Measurements from ENCODE around the gene GOLGA2. TPM values are rescaled to one million over a fixed set of nuclear protein-coding genes. Genes with fewer than 3 reads are reported as not detected.

Gene GOLGA2
- total RNA-seq, 2 experiments from 2014 or later = 28.2 to 58.2 TPM

GRCh38 chr9:128317629-128318028, 41.8 kb upstream of the GOLGA2 start:
- POLR2A ChIA-PET = interaction anchor here (0.6 kb wide), 1 partner anchor 21 kb away, joined by 3 read pairs; no protein-coding TSS in a partner anchor
- no peak for TF ChIP-seq CTCF (conservative IDR thresholded peaks at IDR 0.05; ENCODE audit: low read length)
- no peak for TF ChIP-seq EZH2phosphoT487 (IDR thresholded peaks at IDR 0.05; ENCODE audit: borderline replicate concordance, low read depth, low read length)
- H3K9me3 ChIP-seq (ENCODE audit: low read length) = no peaks in the 10 kb centered on the region

GRCh38 chr9:128316421-128316820, 40.6 kb upstream of the GOLGA2 start:
- no TSS peak for BruUV-seq (replicated peaks)
- intact Hi-C loops (cut with micrococcal nuclease; ENCODE audit: unreplicated experiment) = no loop called here
- TF ChIP-seq CTCF (conservative IDR thresholded peaks at IDR 0.05; ENCODE audit: low read length) (no peak), EZH2phosphoT487 (IDR thresholded peaks at IDR 0.05; ENCODE audit: borderline replicate concordance, low read depth, low read length) (no peak)

More at GRCh38 chr9:128317629-128318028, 41.8 kb upstream of the GOLGA2 start:
- Histone ChIP-seq H2AFZ (ENCODE audit: low read length) (no peak overlapping the region), H3K9me2 (ENCODE audit: insufficient read depth, low read length) (no peaks in the 10 kb centered on the region), H3K36me3 (ENCODE audit: insufficient read depth, low read length) (peaks cover 49% of the 10 kb centered on the region), H3K4me2 (ENCODE audit: low read length) (no peak overlapping the region), H3K4me1 (ENCODE audit: insufficient read depth, low read length, poor library complexity, severe bottlenecking) (peaks cover 8% of the 10 kb centered on the region), H3K4me3 (ENCODE audit: low read depth, low read length, poor library complexity, severe bottlenecking) (no peak overlapping the region), H3K79me2 (ENCODE audit: insufficient read depth, low read depth, low read length) (peaks cover 14% of the 10 kb centered on the region), H3K27ac (ENCODE audit: low read depth, low read length, poor library complexity, severe bottlenecking) (no peak overlapping the region), H4K20me1 (ENCODE audit: insufficient read depth, low read length) (no peaks in the 10 kb centered on the region)
- DNase-seq (ENCODE audit: low spot score) = no peak
- intact Hi-C loops (cut with micrococcal nuclease; ENCODE audit: unreplicated experiment) = no loop called here
- CTCF ChIA-PET (ENCODE audit: unreplicated experiment) = no interaction called here
- BruUV-seq (replicated peaks) = no TSS peak

GRCh38 chr9:128314697-128315096, 38.9 kb upstream of the GOLGA2 start:
- H3K4me3 ChIP-seq (ENCODE audit: low read depth, low read length, poor library complexity, severe bottlenecking) = no peak overlapping the region
- no peaks in the 10 kb centered on the region for H3K4me1 ChIP-seq (ENCODE audit: insufficient read depth, low read length, poor library complexity, severe bottlenecking)
- CTCF ChIA-PET (ENCODE audit: unreplicated experiment) = no interaction called here
- H3K4me2 ChIP-seq (ENCODE audit: low read length) = no peak overlapping the region
- H3K79me2 ChIP-seq (ENCODE audit: insufficient read depth, low read depth, low read length) = no peaks in the 10 kb centered on the region
- H3K9me3 ChIP-seq (ENCODE audit: low read length) = no peaks in the 10 kb centered on the region
- no peak for TF ChIP-seq CTCF (conservative IDR thresholded peaks at IDR 0.05; ENCODE audit: low read length)
- TF ChIP-seq EZH2phosphoT487 (IDR thresholded peaks at IDR 0.05; ENCODE audit: borderline replicate concordance, low read depth, low read length) = no peak
- peaks cover 59% of the 10 kb centered on the region for H3K36me3 ChIP-seq (ENCODE audit: insufficient read depth, low read length)
- no peak overlapping the region for H2AFZ ChIP-seq (ENCODE audit: low read length)
- no peak overlapping the region for H3K27ac ChIP-seq (ENCODE audit: low read depth, low read length, poor library complexity, severe bottlenecking)
- POLR2A ChIA-PET = no interaction called here
- intact Hi-C loops (cut with micrococcal nuclease; ENCODE audit: unreplicated experiment) = no loop called here
- no peaks in the 10 kb centered on the region for H4K20me1 ChIP-seq (ENCODE audit: insufficient read depth, low read length)
- no TSS peak for BruUV-seq (replicated peaks)
- DNase-seq (ENCODE audit: low spot score) = no peak
- no peaks in the 10 kb centered on the region for H3K9me2 ChIP-seq (ENCODE audit: insufficient read depth, low read length)

More at GRCh38 chr9:128316421-128316820, 40.6 kb upstream of the GOLGA2 start:
- Histone ChIP-seq H3K79me2 (ENCODE audit: insufficient read depth, low read depth, low read length) (peaks cover 5% of the 10 kb centered on the region; the same call in 1 of the 2 replicates), H3K9me3 (ENCODE audit: low read length) (no peaks in the 10 kb centered on the region), H3K9me2 (ENCODE audit: insufficient read depth, low read length) (no peaks in the 10 kb centered on the region), H2AFZ (ENCODE audit: low read length) (no peak overlapping the region), H3K27ac (ENCODE audit: low read depth, low read length, poor library complexity, severe bottlenecking) (no peak overlapping the region), H3K4me2 (ENCODE audit: low read length) (no peak overlapping the region), H3K4me3 (ENCODE audit: low read depth, low read length, poor library complexity, severe bottlenecking) (no peak overlapping the region), H4K20me1 (ENCODE audit: insufficient read depth, low read length) (no peaks in the 10 kb centered on the region), H3K36me3 (ENCODE audit: insufficient read depth, low read length) (peaks cover 52% of the 10 kb centered on the region), H3K4me1 (ENCODE audit: insufficient read depth, low read length, poor library complexity, severe bottlenecking) (peaks cover 4% of the 10 kb centered on the region)
- ChIA-PET POLR2A (no interaction called here), CTCF (ENCODE audit: unreplicated experiment) (no interaction called here)
- DNase-seq (ENCODE audit: low spot score) = no peak

All from OCI-LY7 (cell line).